Lung (tissue), 12 donors: ENCODE data around the gene SPI1. TPM values are rescaled to one million over a fixed set of nuclear protein-coding genes. Genes with fewer than 3 reads are reported as not detected.
A peak's percentile ranks its signal among the peaks of the same experiment; 100 is the strongest.

Experiments used
- ATAC-seq: fragments of 200-7000 bp; cut with Tn5 transposase; one replicate; pipeline ENCODE4 v1.9.1; 2020; ENCODE audit warnings: moderate number of reproducible peaks; ENCODE audit not compliant: insufficient read depth, low FRiP score
- DNase-seq, 3 donors: peaks; one replicate each; pipeline ENCODE4 v3.0.0-alpha.2; 2013 to 2017
- H3K27ac ChIP-seq, 2 donors: one replicate each; pipeline ENCODE4 v1.5.1; 2013; ENCODE audit warnings: mild to moderate bottlenecking in 2 of 2, moderate library complexity in 2 of 2, control low read depth in 1 of 2, inconsistent platforms in 1 of 2, low read depth in 1 of 2, low read length in 1 of 2
- H3K27me3 ChIP-seq, 3 donors: one replicate each; pipeline ENCODE4 v1.5.1; 2013; ENCODE audit warnings: low read length in 2 of 3; ENCODE audit not compliant: control insufficient read depth in 3 of 3, insufficient read depth in 3 of 3
- H3K36me3 ChIP-seq, 4 donors: one replicate each; pipeline ENCODE4 v1.5.1; 2013; ENCODE audit warnings: low read length in 4 of 4, mild to moderate bottlenecking in 1 of 4, moderate library complexity in 1 of 4; ENCODE audit not compliant: control insufficient read depth in 4 of 4, insufficient read depth in 4 of 4
- H3K4me1 ChIP-seq, 5 donors: one replicate each; pipeline ENCODE4 v1.5.1; 2013; ENCODE audit warnings: low read length in 5 of 5, mild to moderate bottlenecking in 2 of 5, moderate library complexity in 1 of 5; ENCODE audit not compliant: control insufficient read depth in 5 of 5, insufficient read depth in 5 of 5
- H3K4me3 ChIP-seq: one replicate; pipeline ENCODE4 v1.5.1; 2013; ENCODE audit warnings: mild to moderate bottlenecking, control low read depth, moderate library complexity
- H3K9ac ChIP-seq, 2 donors: one replicate each; pipeline ENCODE4 v1.5.1; 2013; ENCODE audit warnings: low read length in 2 of 2, control low read depth in 1 of 2; ENCODE audit not compliant: insufficient read depth in 1 of 2
- H3K9me3 ChIP-seq, 4 donors: one replicate each; pipeline ENCODE4 v1.5.1; 2013; ENCODE audit warnings: low read length in 3 of 4, mild to moderate bottlenecking in 1 of 4, moderate library complexity in 1 of 4; ENCODE audit not compliant: control insufficient read depth in 4 of 4, insufficient read depth in 3 of 4
- WGBS, 2 donors: extraction: QIAGEN DNeasy Blood & Tissue Kit; methylation state at CpG; one replicate each; pipeline ENCODE4 v1.1.7; 2013; 5-methylcytosine and 5-hydroxymethylcytosine counted together
- polyA plus RNA-seq, 2 donors: library from polyadenylated mRNA; stranded (reverse); fragments of 200-250 nt; gene quantifications; one replicate each; pipeline ENCODE4 v1.2.1, GENCODE V29; 2013
- total RNA-seq, 2 donors: library from RNA; depleted of rRNA in 1 of 2; stranded (reverse); fragments of >200 nt in 1 of 2; gene quantifications; one replicate each; pipeline ENCODE4 v1.2.1, GENCODE V29; 2014 to 2021
- TF ChIP-seq, protein P1 (sequence below): IDR thresholded peaks from 2 replicates; pipeline ENCODE4 v1.5.1; 2012; ENCODE audit warnings: mild to moderate bottlenecking; ENCODE audit errors: control extremely low read depth, extremely low read depth
- donor health status: control.
- donor health status: control.
- donor health status: Bipolar disorder and iron deficiency.
- donor health status: healthy.
- donor health status: DM: yes; HTN: yes; CAD: no.

The SPI1 gene
- total and polyA plus RNA-seq, 4 donors = 27.6 to 344 (median 156) TPM

DNA sequence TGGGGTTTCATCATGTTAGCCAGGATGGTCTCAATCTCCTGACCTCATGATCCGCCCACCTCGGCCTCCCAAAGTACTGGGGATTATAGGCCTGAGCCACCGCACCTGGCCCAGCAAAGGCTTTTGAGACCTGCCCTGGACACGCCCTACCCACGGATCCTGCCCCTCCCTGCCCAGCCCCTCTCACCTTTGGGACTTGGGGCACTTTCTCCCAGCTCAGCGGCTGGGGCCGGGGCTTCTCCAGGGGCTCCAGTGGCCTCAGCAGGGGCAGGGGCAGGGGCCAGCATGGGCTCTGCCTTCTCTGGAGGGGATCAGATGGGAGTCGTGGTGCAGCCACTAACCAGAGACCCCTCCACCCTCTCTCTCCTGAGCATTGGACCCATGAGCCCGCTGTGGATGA is 28.0 kb downstream of the SPI1 start:
- H3K9me3 ChIP-seq = peaks cover 0 to 2% (median 0%) of the 10 kb centered on the region in 4 donors

DNA sequence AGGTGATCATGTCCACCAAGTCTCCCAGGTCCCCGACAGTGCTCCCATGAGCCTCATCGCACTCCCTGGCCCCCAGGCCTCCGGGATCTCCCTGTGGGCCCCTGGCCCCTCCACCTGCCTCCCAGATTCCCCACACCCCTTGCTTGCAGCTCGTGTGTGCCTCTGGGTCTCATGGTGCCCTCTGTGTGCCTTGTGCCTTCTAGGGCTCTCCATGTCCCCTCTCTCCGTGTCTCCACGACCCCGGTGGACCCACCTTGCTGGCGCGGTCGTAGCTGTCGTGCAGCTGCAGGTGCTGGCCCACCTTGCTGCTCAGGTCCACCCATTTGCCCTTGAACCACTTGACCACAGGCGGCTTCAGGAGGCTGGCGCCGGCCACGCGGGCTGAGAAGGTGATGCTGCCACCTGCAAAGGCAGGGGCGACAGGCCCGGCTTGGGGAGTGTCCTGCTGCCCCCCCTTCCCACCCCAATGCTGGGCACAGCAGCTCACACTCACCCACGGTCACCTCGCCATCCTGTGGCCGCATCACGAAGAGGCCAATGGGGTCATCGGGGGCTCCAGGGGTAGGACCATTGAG is 28.7 kb downstream of the SPI1 start:
- Histone ChIP-seq H3K9ac (no peak overlapping the region), H3K4me1 (peaks cover 0 to 3% (median 0%) of the 10 kb centered on the region in 5 donors), H3K27ac (peak overlapping the region in 1 of 2 donors; percentile 26), H3K4me3 (no peak overlapping the region), H3K27me3 (no peaks in the 10 kb centered on the region), H3K36me3 (no peaks in the 10 kb centered on the region), H3K9me3 (peaks cover 0 to 4% (median 0%) of the 10 kb centered on the region in 4 donors)
- DNase-seq (no peak), ATAC-seq (no peak)
- TF ChIP-seq, protein P1, sequence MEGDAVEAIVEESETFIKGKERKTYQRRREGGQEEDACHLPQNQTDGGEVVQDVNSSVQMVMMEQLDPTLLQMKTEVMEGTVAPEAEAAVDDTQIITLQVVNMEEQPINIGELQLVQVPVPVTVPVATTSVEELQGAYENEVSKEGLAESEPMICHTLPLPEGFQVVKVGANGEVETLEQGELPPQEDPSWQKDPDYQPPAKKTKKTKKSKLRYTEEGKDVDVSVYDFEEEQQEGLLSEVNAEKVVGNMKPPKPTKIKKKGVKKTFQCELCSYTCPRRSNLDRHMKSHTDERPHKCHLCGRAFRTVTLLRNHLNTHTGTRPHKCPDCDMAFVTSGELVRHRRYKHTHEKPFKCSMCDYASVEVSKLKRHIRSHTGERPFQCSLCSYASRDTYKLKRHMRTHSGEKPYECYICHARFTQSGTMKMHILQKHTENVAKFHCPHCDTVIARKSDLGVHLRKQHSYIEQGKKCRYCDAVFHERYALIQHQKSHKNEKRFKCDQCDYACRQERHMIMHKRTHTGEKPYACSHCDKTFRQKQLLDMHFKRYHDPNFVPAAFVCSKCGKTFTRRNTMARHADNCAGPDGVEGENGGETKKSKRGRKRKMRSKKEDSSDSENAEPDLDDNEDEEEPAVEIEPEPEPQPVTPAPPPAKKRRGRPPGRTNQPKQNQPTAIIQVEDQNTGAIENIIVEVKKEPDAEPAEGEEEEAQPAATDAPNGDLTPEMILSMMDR = no peak
- 91 to 93% methylated on average over 23 of the region's 23 CpGs for WGBS, 2 donors

More for the DNA sequence above, 28.0 kb downstream of the SPI1 start:
- ATAC-seq (no peak), DNase-seq (no peak)
- TF ChIP-seq, protein P1 = no peak
- Histone ChIP-seq H3K4me1 (peaks cover 0 to 3% (median 0%) of the 10 kb centered on the region in 5 donors), H3K36me3 (no peaks in the 10 kb centered on the region), H3K9ac (no peak overlapping the region), H3K27ac (peak overlapping the region in 1 of 2 donors; percentile 95), H3K27me3 (no peaks in the 10 kb centered on the region), H3K4me3 (no peak overlapping the region)
- WGBS, 2 donors = 84 to 88% methylated on average over 9 of the region's 9 CpGs

DNA sequence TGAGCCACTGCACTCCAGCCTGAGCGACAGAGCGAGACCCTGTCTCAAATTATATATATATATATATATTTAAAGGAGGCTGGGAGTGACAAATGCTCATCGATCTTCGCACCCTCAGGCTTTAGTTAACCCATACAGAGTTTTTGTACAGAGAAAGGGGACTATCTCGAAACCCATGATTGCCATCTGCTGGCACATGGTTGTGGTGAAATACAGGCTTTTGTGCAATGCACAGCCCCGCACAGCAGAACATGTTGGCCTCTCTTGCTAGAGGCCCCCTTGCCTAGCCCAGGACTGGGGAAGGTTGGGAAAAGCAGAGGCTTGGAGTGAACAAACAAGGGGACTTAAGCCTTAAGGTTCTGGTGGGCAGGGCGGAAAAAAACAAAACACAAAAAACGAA is 29.5 kb downstream of the SPI1 start:
- TF ChIP-seq, protein P1 = no peak
- Histone ChIP-seq H3K36me3 (no peaks in the 10 kb centered on the region), H3K4me3 (no peak overlapping the region), H3K27ac (peak overlapping the region in 1 of 2 donors; percentile 26), H3K27me3 (no peaks in the 10 kb centered on the region), H3K4me1 (peaks cover 0 to 3% (median 0%) of the 10 kb centered on the region in 5 donors), H3K9ac (no peak overlapping the region), H3K9me3 (peaks cover 0 to 4% (median 0%) of the 10 kb centered on the region in 4 donors)
- 71% methylated on average over 8 of the region's 8 CpGs for WGBS, 2 donors
- DNase-seq = peak; percentile 24 to 46 (median 38)
- ATAC-seq = no peak
